Bronchus fibroblast of lung (primary cell): Measurements from ENCODE around the gene TASP1. TPM values are rescaled to one million over a fixed set of nuclear protein-coding genes. Genes with fewer than 3 reads are reported as not detected.

Source experiments
- total RNA-seq: library from RNA; depleted of rRNA; stranded (reverse); fragments of >200 nt; gene quantifications from 2 replicates; pipeline ENCODE4 v1.2.3, GENCODE V29; 2015

The TASP1 gene
- 3.5 and 3.6 TPM in 2 replicates for total RNA-seq

GRCh38 chr20:13638496-13639149, at the start of gene TASP1:
Gene TASP1, minus strand, starts transcription at chr20:13638932. Its CDS starts 8,854 bp downstream, at chr20:13630078.

Other genes starting within 250 kb of the TASP1 start
- 4.0 and 4.5 TPM in 2 replicates for gene ESF1, start 146.0 kb upstream of the TASP1 start, total RNA-seq
- gene NDUFAF5, start 146.1 kb upstream of the TASP1 start, total RNA-seq = 14.3 and 18.3 TPM in 2 replicates